H9 (cell line): Measurements from ENCODE around the gene UNC5C. TPM values are rescaled to one million over a fixed set of nuclear protein-coding genes. Genes with fewer than 3 reads are reported as not detected.

Experiments
- DNase-seq: peaks from one replicate; pipeline ENCODE4 v3.0.0-alpha.2; 2017
- H2AFZ ChIP-seq: one replicate; pipeline ENCODE4 v1.6.1; 2013; ENCODE audit warnings: mild to moderate bottlenecking, low read length, control low read depth, moderate library complexity
- H2AK5ac ChIP-seq: 2 replicates; pipeline ENCODE4 v1.6.1; 2013; ENCODE audit warnings: low read length, control low read depth, mixed read lengths; ENCODE audit not compliant: insufficient read length
- H2BK120ac ChIP-seq: one replicate; pipeline ENCODE4 v1.6.1; 2013; ENCODE audit warnings: low read depth, mild to moderate bottlenecking, low read length, control low read depth, inconsistent platforms; ENCODE audit not compliant: poor library complexity, severe bottlenecking
- H2BK12ac ChIP-seq: 2 replicates; pipeline ENCODE4 v1.6.1; 2013; ENCODE audit warnings: low read length, control low read depth, mixed read lengths, low read depth; ENCODE audit not compliant: insufficient read length
- H2BK15ac ChIP-seq: 2 replicates; pipeline ENCODE4 v1.6.1; 2013; ENCODE audit warnings: low read depth, low read length, control low read depth
- H2BK20ac ChIP-seq: one replicate; pipeline ENCODE4 v1.6.1; 2013; ENCODE audit warnings: low read depth, mild to moderate bottlenecking, low read length, control low read depth, inconsistent platforms; ENCODE audit not compliant: poor library complexity, severe bottlenecking
- H2BK5ac ChIP-seq: 2 replicates; pipeline ENCODE4 v1.6.1; 2013; ENCODE audit warnings: low read length, control low read depth, mixed read lengths; ENCODE audit not compliant: insufficient read length
- H3K14ac ChIP-seq: 2 replicates; pipeline ENCODE4 v1.6.1; 2013; ENCODE audit warnings: low read length, control low read depth; ENCODE audit not compliant: insufficient read depth
- H3K18ac ChIP-seq: 2 replicates; pipeline ENCODE4 v1.6.1; 2013; ENCODE audit warnings: low read depth, mild to moderate bottlenecking, mixed read lengths, low read length, control low read depth; ENCODE audit not compliant: insufficient read length
- H3K23ac ChIP-seq: 2 replicates; pipeline ENCODE4 v1.6.1; 2013; ENCODE audit warnings: low read length, control low read depth, mixed read lengths, low read depth; ENCODE audit not compliant: insufficient read length
- H3K23me2 ChIP-seq: 2 replicates; pipeline ENCODE4 v1.6.1; 2013; ENCODE audit warnings: low read depth, mild to moderate bottlenecking, mixed read lengths, low read length, control low read depth; ENCODE audit not compliant: insufficient read length, poor library complexity, severe bottlenecking
- H3K27ac ChIP-seq: 2 replicates; pipeline ENCODE4 v1.5.1; 2013; ENCODE audit warnings: low read length, control low read depth, mixed read lengths, low read depth; ENCODE audit not compliant: insufficient read length
- H3K27me3 ChIP-seq: 2 replicates; pipeline ENCODE4 v1.6.1; 2013; ENCODE audit warnings: low read length, control low read depth, inconsistent platforms; ENCODE audit not compliant: insufficient read depth
- H3K4ac ChIP-seq: 2 replicates; pipeline ENCODE4 v1.6.1; 2013; ENCODE audit warnings: low read depth, mild to moderate bottlenecking, control low read depth, inconsistent platforms, low read length, moderate library complexity
- H3K4me1 ChIP-seq: 2 replicates; pipeline ENCODE4 v1.6.1; 2013; ENCODE audit warnings: low read length, control low read depth, inconsistent platforms; ENCODE audit not compliant: insufficient read depth
- H3K4me2 ChIP-seq: 2 replicates; pipeline ENCODE4 v1.6.1; 2013; ENCODE audit warnings: low read length, control low read depth, mixed read lengths; ENCODE audit not compliant: insufficient read length, insufficient read depth
- H3K56ac ChIP-seq: 2 replicates; pipeline ENCODE4 v1.6.1; 2013; ENCODE audit warnings: low read depth, mild to moderate bottlenecking, mixed read lengths, low read length, control low read depth; ENCODE audit not compliant: insufficient read length
- H3K79me1 ChIP-seq: 2 replicates; pipeline ENCODE4 v1.6.1; 2013; ENCODE audit warnings: low read depth, mild to moderate bottlenecking, moderate library complexity, low read length, control low read depth, inconsistent platforms; ENCODE audit not compliant: insufficient read depth, poor library complexity, severe bottlenecking
- H3K79me2 ChIP-seq: 2 replicates; pipeline ENCODE4 v1.6.1; 2013; ENCODE audit warnings: low read length, control low read depth, inconsistent platforms; ENCODE audit not compliant: insufficient read depth
- H3K9ac ChIP-seq: 2 replicates; pipeline ENCODE4 v1.6.1; 2013; ENCODE audit warnings: low read length, control low read depth, mixed read lengths; ENCODE audit not compliant: insufficient read length; ENCODE audit errors: extremely low read depth
- H3K9me3 ChIP-seq: one replicate; pipeline ENCODE4 v1.6.1; 2013; ENCODE audit warnings: low read depth, low read length, inconsistent platforms; ENCODE audit not compliant: control insufficient read depth
- H3T11ph ChIP-seq: one replicate; pipeline ENCODE4 v1.6.1; 2013; ENCODE audit warnings: mild to moderate bottlenecking, low read length, control low read depth, inconsistent platforms
- H4K20me1 ChIP-seq: one replicate; pipeline ENCODE4 v1.6.1; 2013; ENCODE audit not compliant: control insufficient read depth, insufficient read length, insufficient read depth
- H4K5ac ChIP-seq: 2 replicates; pipeline ENCODE4 v1.6.1; 2013; ENCODE audit warnings: low read depth, mild to moderate bottlenecking, mixed read lengths, low read length, control low read depth; ENCODE audit not compliant: insufficient read length
- H4K8ac ChIP-seq: replicated peaks from 2 replicates; pipeline ENCODE4 v1.6.1; 2013; ENCODE audit warnings: low read length, control low read depth, mixed read lengths, low read depth; ENCODE audit not compliant: insufficient read length
- H4K91ac ChIP-seq: 2 replicates; pipeline ENCODE4 v1.6.1; 2013; ENCODE audit warnings: low read depth, mild to moderate bottlenecking, moderate library complexity, mixed read lengths, low read length, control low read depth; ENCODE audit not compliant: insufficient read length
- H3K27ac Mint-ChIP-seq, 3 experiments: 2 replicates in 2 of 3; 3 replicates in 1 of 3; pipeline ENCODE4 v1.8.0; 2020 to 2021; ENCODE audit warnings: mixed read lengths in 3 of 3, mild to moderate bottlenecking in 1 of 3, moderate library complexity in 1 of 3
- H3K27me3 Mint-ChIP-seq: 2 replicates; pipeline ENCODE4 v1.8.0; 2021; ENCODE audit warnings: low read depth, mild to moderate bottlenecking, moderate library complexity, mixed read lengths
- H3K36me3 Mint-ChIP-seq, 3 experiments: 2 replicates in 2 of 3; 3 replicates in 1 of 3; pipeline ENCODE4 v1.8.0; 2020 to 2021; ENCODE audit warnings: low read depth in 3 of 3, mixed read lengths in 3 of 3; ENCODE audit not compliant: insufficient read depth in 1 of 3
- H3K4me1 Mint-ChIP-seq, 2 experiments: 2 replicates each; pipeline ENCODE4 v1.8.0; 2020; ENCODE audit warnings: mixed read lengths in 2 of 2
- H3K4me3 Mint-ChIP-seq, 2 experiments: 2 replicates in 1 of 2; 3 replicates in 1 of 2; pipeline ENCODE4 v1.8.0; 2020 to 2021; ENCODE audit warnings: mild to moderate bottlenecking in 2 of 2, mixed read lengths in 2 of 2, moderate library complexity in 1 of 2
- H3K9me3 Mint-ChIP-seq, 2 experiments: 2 replicates in 1 of 2; 3 replicates in 1 of 2; pipeline ENCODE4 v1.8.0; 2020; ENCODE audit warnings: mild to moderate bottlenecking in 2 of 2, mixed read lengths in 2 of 2, moderate library complexity in 1 of 2
- WGBS: extraction: QIAGEN DNeasy Blood & Tissue Kit; methylation state at CpG from one replicate; pipeline ENCODE4 v1.1.7; 2013; ENCODE audit warnings: missing lambda C conversion rate, low lambda C conversion rate, mixed read lengths; ENCODE audit not compliant: insufficient read length; ENCODE audit errors: extremely low coverage; 5-methylcytosine and 5-hydroxymethylcytosine counted together
- total RNA-seq: library from RNA; stranded (reverse); gene quantifications from 2 replicates; pipeline ENCODE4 v1.2.1, GENCODE V29; 2021
- TF ChIP-seq, protein P1 (sequence below): fragments of 200-600 bp; sonication (generic); conservative IDR thresholded peaks from 3 replicates; pipeline ENCODE4 v1.8.0; 2021; ENCODE audit warnings: antibody characterized with exemption, mild to moderate bottlenecking

UNC5C gene
- total RNA-seq, 1 experiment from 2014 or later: not detected

DNA sequence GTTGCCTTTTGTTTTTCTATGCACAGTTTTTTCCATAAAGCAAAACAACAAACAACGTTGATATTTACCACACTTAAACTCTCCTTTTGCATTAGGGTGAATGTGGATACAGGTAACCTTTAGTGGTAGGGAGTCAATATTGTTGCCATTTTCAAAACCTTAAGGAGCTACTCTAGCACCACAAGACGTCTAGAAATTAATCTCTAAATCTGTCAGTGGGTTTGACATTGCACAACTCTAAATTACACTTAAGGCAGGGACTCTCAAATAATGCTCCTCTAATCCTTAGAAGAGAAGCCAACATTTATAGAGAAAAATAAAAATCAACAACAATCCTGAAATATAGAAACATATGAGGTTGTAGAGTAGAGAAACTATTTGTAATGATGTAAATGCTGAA is 297.2 kb downstream of the UNC5C start:
- H2BK20ac ChIP-seq: no peak overlapping the region
- no peak for DNase-seq
- no peak overlapping the region for H3K9ac ChIP-seq
- TF ChIP-seq, protein P1, sequence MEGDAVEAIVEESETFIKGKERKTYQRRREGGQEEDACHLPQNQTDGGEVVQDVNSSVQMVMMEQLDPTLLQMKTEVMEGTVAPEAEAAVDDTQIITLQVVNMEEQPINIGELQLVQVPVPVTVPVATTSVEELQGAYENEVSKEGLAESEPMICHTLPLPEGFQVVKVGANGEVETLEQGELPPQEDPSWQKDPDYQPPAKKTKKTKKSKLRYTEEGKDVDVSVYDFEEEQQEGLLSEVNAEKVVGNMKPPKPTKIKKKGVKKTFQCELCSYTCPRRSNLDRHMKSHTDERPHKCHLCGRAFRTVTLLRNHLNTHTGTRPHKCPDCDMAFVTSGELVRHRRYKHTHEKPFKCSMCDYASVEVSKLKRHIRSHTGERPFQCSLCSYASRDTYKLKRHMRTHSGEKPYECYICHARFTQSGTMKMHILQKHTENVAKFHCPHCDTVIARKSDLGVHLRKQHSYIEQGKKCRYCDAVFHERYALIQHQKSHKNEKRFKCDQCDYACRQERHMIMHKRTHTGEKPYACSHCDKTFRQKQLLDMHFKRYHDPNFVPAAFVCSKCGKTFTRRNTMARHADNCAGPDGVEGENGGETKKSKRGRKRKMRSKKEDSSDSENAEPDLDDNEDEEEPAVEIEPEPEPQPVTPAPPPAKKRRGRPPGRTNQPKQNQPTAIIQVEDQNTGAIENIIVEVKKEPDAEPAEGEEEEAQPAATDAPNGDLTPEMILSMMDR: no peak
- no peak overlapping the region for H3K56ac ChIP-seq
- no peak overlapping the region for H2BK5ac ChIP-seq
- H3T11ph ChIP-seq: no peak overlapping the region
- Mint-ChIP-seq H3K4me3 (no peak overlapping the region), H3K4me1 (0 out of 4 replicates have a peak, but pooled peaks cover 3 to 4% of the 10 kb centered on the region in 2 experiments), H3K27me3 (no peaks in the 10 kb centered on the region), H3K27ac (no peak overlapping the region), H3K36me3 (no peaks in the 10 kb centered on the region), H3K9me3 (no peaks in the 10 kb centered on the region)
- no peak overlapping the region for H3K14ac ChIP-seq
- no peak overlapping the region for H2BK12ac ChIP-seq
- H3K23ac ChIP-seq: no peak overlapping the region
- H3K23me2 ChIP-seq: no peaks in the 10 kb centered on the region
- no peaks in the 10 kb centered on the region for H3K79me2 ChIP-seq
- no peak overlapping the region for H3K18ac ChIP-seq
- no peaks in the 10 kb centered on the region for H3K79me1 ChIP-seq
- no peak overlapping the region for H4K8ac ChIP-seq
- H3K27me3 ChIP-seq: no peaks in the 10 kb centered on the region
- no peak overlapping the region for H3K27ac ChIP-seq
- H2BK15ac ChIP-seq: no peak overlapping the region
- no peaks in the 10 kb centered on the region; the same call in 1 of the 2 replicates for H3K4me1 ChIP-seq
- H3K4me2 ChIP-seq: no peak overlapping the region
- no peaks in the 10 kb centered on the region for H4K20me1 ChIP-seq
- no peaks in the 10 kb centered on the region for H3K9me3 ChIP-seq
- H2AFZ ChIP-seq: no peak overlapping the region
- no peak overlapping the region for H4K5ac ChIP-seq
- no peak overlapping the region for H4K91ac ChIP-seq
- H3K4ac ChIP-seq: no peak overlapping the region
- H2AK5ac ChIP-seq: no peak overlapping the region
- no CpG with 5 or more reads among the region's 2 CpGs for WGBS
- no peak overlapping the region for H2BK120ac ChIP-seq
